Tibial nerve (tissue), 4 donors: ENCODE data around the gene DECR2. TPM values are rescaled to one million over a fixed set of nuclear protein-coding genes. Genes with fewer than 3 reads are reported as not detected.

Experiments used
- DNase-seq, 2 donors: peaks; one replicate each; pipeline ENCODE4 v3.0.0-alpha.2; 2019; ENCODE audit warnings: low spot score in 2 of 2
- H3K27ac ChIP-seq, 4 donors: fragments of 200-600 bp; sonication (generic) in 3 of 4; one replicate each; pipeline ENCODE4 v1.5.1; 2017 to 2019; ENCODE audit warnings: mild to moderate bottlenecking in 1 of 4
- H3K27me3 ChIP-seq, 2 donors: fragments of 200-600 bp; sonication (generic) in 1 of 2; one replicate each; pipeline versions ENCODE4 v1.5.1 to v1.6.0; 2017 to 2019
- H3K36me3 ChIP-seq, 3 donors: fragments of 200-600 bp; sonication (generic); one replicate each; pipeline ENCODE4 v1.5.1; 2018 to 2019
- H3K4me1 ChIP-seq, 4 donors: fragments of 200-600 bp; sonication (generic) in 3 of 4; one replicate each; pipeline ENCODE4 v1.5.1; 2017 to 2019
- H3K4me3 ChIP-seq, 4 donors: fragments of 200-600 bp; sonication (generic) in 3 of 4; one replicate each; pipeline ENCODE4 v1.5.1; 2017 to 2019; ENCODE audit warnings: mild to moderate bottlenecking in 1 of 4, moderate library complexity in 1 of 4
- H3K9me3 ChIP-seq, 4 donors: fragments of 200-600 bp; sonication (generic) in 3 of 4; one replicate each; pipeline ENCODE4 v1.5.1; 2017 to 2019
- CTCF ChIP-seq, 5 experiments: fragments of 200-600 bp in 3 of 5; fragments of 450-650 bp in 2 of 5; sonication (generic) in 3 of 5; IDR thresholded peaks; one replicate each; pipeline ENCODE4 v1.5.1; 2016 to 2019; ENCODE audit warnings: antibody characterized with exemption in 5 of 5, mild to moderate bottlenecking in 3 of 5, moderate library complexity in 2 of 5
- EP300 ChIP-seq, 2 donors: sonication (generic); formaldehyde crosslinking; IDR thresholded peaks; one replicate each; pipeline ENCODE4 v1.6.1; 2017; ENCODE audit warnings: antibody characterized with exemption in 2 of 2, mild to moderate bottlenecking in 1 of 2
- POLR2A ChIP-seq, 2 donors: fragments of 450-650 bp; IDR thresholded peaks; one replicate each; pipeline ENCODE4 v1.6.1; 2017; ENCODE audit warnings: antibody characterized with exemption in 2 of 2, mild to moderate bottlenecking in 2 of 2, moderate library complexity in 2 of 2
- WGBS, 2 donors: methylation state at CpG; one replicate each; pipeline ENCODE4 v1.1.5; 2018; 5-methylcytosine and 5-hydroxymethylcytosine counted together
- total RNA-seq, 4 donors: library from RNA; depleted of rRNA; stranded (reverse); fragments of >200 nt; gene quantifications; one replicate each; pipeline ENCODE4 v1.1.0, GENCODE V29; 2016

The DECR2 gene
- total RNA-seq, 4 donors from 2014 or later: 20.3 to 68.4 (median 33.6) TPM

GRCh38 chr16:354971-355461 is 46.7 kb upstream of the DECR2 start:
- no peak overlapping the region for H3K4me3 ChIP-seq
- H3K27me3 ChIP-seq: no peaks in the 10 kb centered on the region
- no peaks in the 10 kb centered on the region for H3K36me3 ChIP-seq
- peaks cover 0 to 18% (median 11%) of the 10 kb centered on the region in 4 donors for H3K4me1 ChIP-seq
- H3K9me3 ChIP-seq: no peaks in the 10 kb centered on the region
- TF ChIP-seq POLR2A (IDR thresholded peaks at IDR 0.05) (no peak), CTCF (IDR thresholded peaks at IDR 0.05) (no peak), EP300 (IDR thresholded peaks at IDR 0.05) (no peak)
- no peak overlapping the region for H3K27ac ChIP-seq
- DNase-seq: no peak
- 90 to 92% methylated on average over 8 to 9 of the region's 10 CpGs for WGBS, 2 donors

- 62 to 71% methylated on average over 5 to 12 of the region's 12 CpGs for WGBS, 2 donors
- Histone ChIP-seq H3K9me3 (no peaks in the 10 kb centered on the region), H3K27ac (no peak overlapping the region), H3K4me3 (no peak overlapping the region), H3K27me3 (no peaks in the 10 kb centered on the region), H3K36me3 (no peaks in the 10 kb centered on the region), H3K4me1 (peaks cover 0 to 7% (median 3%) of the 10 kb centered on the region in 4 donors)
- DNase-seq: no peak
- TF ChIP-seq CTCF (IDR thresholded peaks at IDR 0.05): no peak
- no peak for TF ChIP-seq EP300 (IDR thresholded peaks at IDR 0.05)
- TF ChIP-seq POLR2A (IDR thresholded peaks at IDR 0.05): no peak
Measured at GRCh38 chr16:356741-357140, 44.9 kb upstream of the DECR2 start.

GRCh38 chr16:359067-359763 is 42.5 kb upstream of the DECR2 start:
- no peak for DNase-seq
- no peak overlapping the region for H3K27ac ChIP-seq
- no peaks in the 10 kb centered on the region for H3K9me3 ChIP-seq
- WGBS, 2 donors: 60 to 62% methylated on average over 10 to 14 of the region's 19 CpGs
- H3K4me3 ChIP-seq: no peak overlapping the region
- H3K36me3 ChIP-seq: no peaks in the 10 kb centered on the region
- H3K4me1 ChIP-seq: peaks cover 0 to 3% (median 2%) of the 10 kb centered on the region in 4 donors
- H3K27me3 ChIP-seq: peaks cover 0 to 16% of the 10 kb centered on the region in 2 donors
- TF ChIP-seq CTCF (IDR thresholded peaks at IDR 0.05) (no peak), EP300 (IDR thresholded peaks at IDR 0.05) (no peak), POLR2A (IDR thresholded peaks at IDR 0.05) (no peak)

GRCh38 chr16:359871-360697 is 41.6 kb upstream of the DECR2 start:
- Histone ChIP-seq H3K27me3 (peaks cover 0 to 23% of the 10 kb centered on the region in 2 donors), H3K27ac (no peak overlapping the region), H3K36me3 (no peaks in the 10 kb centered on the region), H3K4me3 (no peak overlapping the region), H3K9me3 (no peaks in the 10 kb centered on the region), H3K4me1 (peaks cover 0 to 3% (median 2%) of the 10 kb centered on the region in 4 donors)
- WGBS, 2 donors: 87 to 90% methylated on average over 46 to 47 of the region's 47 CpGs
- TF ChIP-seq POLR2A (IDR thresholded peaks at IDR 0.05) (no peak), CTCF (IDR thresholded peaks at IDR 0.05) (no peak), EP300 (IDR thresholded peaks at IDR 0.05) (no peak)
- no peak for DNase-seq
